ENCODE results near the gene CPNE5. TPM values are rescaled to one million over a fixed set of nuclear protein-coding genes. Genes with fewer than 3 reads are reported as not detected.

CPNE5 gene
- polyA plus RNA-seq, 2 of the 4 experiments (the other 2 are of a cell fraction) = 0.03 to 0.13 TPM

GRCh38 chr6:36884610-36885009 is 45.4 kb upstream of the CPNE5 start:
- FAIRE-seq = no peak

GRCh38 chr6:36875250-36875633 is 36.0 kb upstream of the CPNE5 start:
- ChIA-PET CTCF (interaction anchor here (0.9 to 4.1 kb wide), 7 partner anchors 10 to 185 kb away, joined by 3 to 34 read pairs (median 4); partner anchors contain the start of gene C6orf89), POLR2A (interaction anchor here (0.9 to 1.8 kb wide), 5 partner anchors 10 to 143 kb away, joined by 3 to 12 read pairs (median 4); partner anchors contain the start of genes C6orf89 and MTCH1)
- no peak for ATAC-seq
- DNase-seq (ENCODE audit: low read depth in 1 of 2, low spot score in 1 of 2) = no peak
- WGBS (ENCODE audit: missing lambda C conversion rate) = 51% methylated on average over 6 of the region's 6 CpGs
- no peak for FAIRE-seq
- no peak for TF ChIP-seq JUNB (IDR thresholded peaks at IDR 0.05)
- TF ChIP-seq MYC (IDR thresholded peaks at IDR 0.05; ENCODE audit: borderline replicate concordance, low read length) = no peak
- TF ChIP-seq PBX3 (IDR thresholded peaks at IDR 0.05) = no peak
- TF ChIP-seq FOSB (CRISPR knock-in tag; IDR thresholded peaks at IDR 0.05) = no peak
- TF ChIP-seq ZNF302 (CRISPR knock-in tag; IDR thresholded peaks at IDR 0.05) = no peak
- TF ChIP-seq NR3C1 (IDR thresholded peaks at IDR 0.05) = no peak
- no peak for TF ChIP-seq RFX5 (IDR thresholded peaks at IDR 0.05)
- no peak for TF ChIP-seq ZSCAN20 (CRISPR knock-in tag; IDR thresholded peaks at IDR 0.05)
- Histone ChIP-seq H3K9me3 (no peaks in the 10 kb centered on the region), H3K4me1 (peaks cover 9% of the 10 kb centered on the region; the same call in 2 of the 3 replicates), H3K27ac (peak overlapping the region; percentile 88 to 98), H3K4me2 (peak overlapping the region; percentile 85), H3K4me3 (peak overlapping the region; percentile 65)

More at GRCh38 chr6:36884610-36885009, 45.4 kb upstream of the CPNE5 start:
- no peak overlapping the region for H3K4me2 ChIP-seq
- POLR2A ChIA-PET = no interaction called here
- TF ChIP-seq EP300 (IDR thresholded peaks at IDR 0.05) (no peak), SMC3 (IDR thresholded peaks at IDR 0.05) (no peak), MYC (IDR thresholded peaks at IDR 0.05; ENCODE audit: borderline replicate concordance, low read length) (no peak), ZSCAN20 (CRISPR knock-in tag; IDR thresholded peaks at IDR 0.05) (no peak), FOSB (CRISPR knock-in tag; IDR thresholded peaks at IDR 0.05) (no peak), CEBPB (IDR thresholded peaks at IDR 0.05) (no peak), TP53 (CRISPR knock-in tag; IDR thresholded peaks at IDR 0.05) (no peak), REST (IDR thresholded peaks at IDR 0.05) (no peak)
- CTCF ChIA-PET = interaction anchor here (0.8 to 2.9 kb wide), 17 partner anchors 10 to 336 kb away, joined by 3 to 42 read pairs (median 5); partner anchors contain the start of gene PPIL1
- no peak overlapping the region for H3K4me3 ChIP-seq
- ATAC-seq (no peak), DNase-seq (ENCODE audit: low read depth in 1 of 2, low spot score in 1 of 2) (no peak)
- H3K9me3 ChIP-seq = no peaks in the 10 kb centered on the region
- WGBS (ENCODE audit: missing lambda C conversion rate) = 82% methylated on average over 3 of the region's 3 CpGs
- H3K4me1 ChIP-seq = peaks cover 5% of the 10 kb centered on the region; the same call in 1 of the 3 replicates
- no peak overlapping the region for H3K27ac ChIP-seq

GRCh38 chr6:36874443-36875249 is 35.4 kb upstream of the CPNE5 start, which contains the start of gene PPIL1:
PPIL1 (minus strand) TSS chr6:36874803; CDS start chr6:36874772, 31 bp downstream.
- H3K4me1 ChIP-seq = peaks cover 9% of the 10 kb centered on the region; the same call in 2 of the 3 replicates
- FAIRE-seq (no peak), ATAC-seq (peak; percentile 97), DNase-seq (ENCODE audit: low read depth in 1 of 2, low spot score in 1 of 2) (peak; percentile 88 to 91)
- no peaks in the 10 kb centered on the region for H3K9me3 ChIP-seq
- ChIA-PET POLR2A (interaction anchor here (0.9 to 1.8 kb wide), 6 partner anchors 11 to 143 kb away, joined by 3 to 12 read pairs (median 4); partner anchors contain the start of genes C6orf89 and MTCH1), CTCF (interaction anchor here (0.9 to 4.1 kb wide), 7 partner anchors 10 to 185 kb away, joined by 3 to 34 read pairs (median 4); partner anchors contain the start of gene C6orf89)
- peak within 1 kb of the TSS; percentile 65 for H3K4me3 ChIP-seq
- peak within 1 kb of the TSS; percentile 94 for H3K4me2 ChIP-seq
- peak within 1 kb of the TSS; percentile 88 to 98 for H3K27ac ChIP-seq
- WGBS (ENCODE audit: missing lambda C conversion rate) = 2% methylated on average over 18 of the region's 54 CpGs
- TF ChIP-seq CHD4 (IDR thresholded peaks at IDR 0.05; ENCODE audit: borderline replicate concordance) (no peak), SMC3 (IDR thresholded peaks at IDR 0.05) (no peak), POLR2A (IDR thresholded peaks at IDR 0.05; ENCODE audit: low read length) (peak; percentile 4; the same call in 1 of the 2 replicates), USF2 (IDR thresholded peaks at IDR 0.05) (no peak), BCL3 (IDR thresholded peaks at IDR 0.05) (0 out of 3 replicates have a peak, but pooled peaks have one; percentile 30), HOXB5 (CRISPR knock-in tag; IDR thresholded peaks at IDR 0.05) (0 out of 2 replicates have a peak, but pooled peaks have one; percentile 49), E2F6 (IDR thresholded peaks at IDR 0.05; ENCODE audit: borderline replicate concordance, low read depth) (0 out of 2 replicates have a peak, but pooled peaks have one; percentile 21), ELK1 (IDR thresholded peaks at IDR 0.05; ENCODE audit: low read depth, low read length) (no peak), RFX5 (IDR thresholded peaks at IDR 0.05) (peak; percentile 44; the same call in 1 of the 2 replicates), JUN (IDR thresholded peaks at IDR 0.05) (peak in 1 of 2 experiments; percentile 79; a peak in 3 of 5 replicates), FOSL2 (IDR thresholded peaks at IDR 0.05) (no peak), FOSL2 (CRISPR knock-in tag; IDR thresholded peaks at IDR 0.05) (peak; percentile 24; the same call in 1 of the 2 replicates)
